Sigmoid colon (tissue), 7 donors: ENCODE results near the gene MRTFB. TPM values are rescaled to one million over a fixed set of nuclear protein-coding genes. Genes with fewer than 3 reads are reported as not detected.

Experiments used
- DNase-seq: peaks from one replicate; pipeline ENCODE4 v3.0.0-alpha.2; 2019
- H3K27ac ChIP-seq, 4 donors: fragments of 200-600 bp; sonication (generic); one replicate each; pipeline ENCODE4 v1.5.1; 2016 to 2019; ENCODE audit warnings: mild to moderate bottlenecking in 1 of 4
- H3K27me3 ChIP-seq, 3 donors: fragments of 200-600 bp; sonication (generic); one replicate each; pipeline ENCODE4 v1.5.1; 2019; ENCODE audit warnings: mild to moderate bottlenecking in 1 of 3
- H3K36me3 ChIP-seq, 4 donors: fragments of 200-600 bp; sonication (generic); one replicate each; pipeline ENCODE4 v1.5.1; 2016 to 2019
- H3K4me1 ChIP-seq, 4 donors: fragments of 200-600 bp; sonication (generic); one replicate each; pipeline ENCODE4 v1.5.1; 2017 to 2019
- H3K4me3 ChIP-seq, 4 donors: fragments of 200-600 bp; sonication (generic); one replicate each; pipeline ENCODE4 v1.5.1; 2017 to 2019; ENCODE audit warnings: mild to moderate bottlenecking in 2 of 4, moderate library complexity in 1 of 4
- H3K9me3 ChIP-seq, 4 donors: fragments of 200-600 bp in 3 of 4; sonication (generic) in 3 of 4; one replicate each; pipeline versions ENCODE4 v1.5.1 to v1.6.1; 2013 to 2019
- EP300 ChIP-seq, 4 donors: sonication (generic); formaldehyde crosslinking; IDR thresholded peaks; one replicate each; pipeline ENCODE4 v1.6.1; 2017; ENCODE audit warnings: antibody characterized with exemption in 4 of 4
- POLR2A ChIP-seq, 2 donors: fragments of 450-650 bp; IDR thresholded peaks; one replicate each; pipeline ENCODE4 v1.6.1; 2016; ENCODE audit warnings: antibody characterized with exemption in 2 of 2, mild to moderate bottlenecking in 2 of 2, moderate library complexity in 2 of 2
- POLR2AphosphoS5 ChIP-seq, 4 donors: sonication (generic); formaldehyde crosslinking; IDR thresholded peaks; one replicate each; pipeline ENCODE4 v1.6.1; 2017; ENCODE audit warnings: antibody characterized with exemption in 4 of 4
- WGBS, 2 donors: extraction: QIAGEN DNeasy Blood & Tissue Kit; methylation state at CpG; one replicate each; pipeline ENCODE4 v1.1.7; 2013; 5-methylcytosine and 5-hydroxymethylcytosine counted together
- intact Hi-C: fragments of 100-400 bp; cut with DNase I; formaldehyde crosslinking; loops from one replicate; pipeline ENCODE4 v1.15.1; 2023
- polyA plus RNA-seq, 3 donors: library from polyadenylated mRNA; stranded (reverse); fragments of 200-250 nt; gene quantifications; one replicate each; pipeline ENCODE4 v1.2.3, GENCODE V29; 2013
- small RNA-seq, 3 donors: library from RNA; depleted of rRNA; stranded (forward); fragments of <200 nt; gene quantifications; one replicate each; pipeline ENCODE3, GENCODE V24; 2016
- total RNA-seq, 4 donors: library from RNA; depleted of rRNA; stranded (reverse); fragments of >200 nt; gene quantifications; one replicate each; pipeline ENCODE4 v1.1.0, GENCODE V29; 2016
- TF ChIP-seq, protein P1 (sequence below), 4 experiments: fragments of 450-650 bp in 3 of 4; fragments of 200-600 bp in 1 of 4; IDR thresholded peaks; one replicate each; pipeline ENCODE4 v1.5.1; 2016 to 2019; ENCODE audit warnings: antibody characterized with exemption in 4 of 4, mild to moderate bottlenecking in 3 of 4, moderate library complexity in 2 of 4
- donor health status: healthy with polysubstance abuse.
- donor health status: Bipolar disorder and iron deficiency.
- donor health status: healthy.

The MRTFB gene
- total and polyA plus RNA-seq, 7 donors: 4.6 to 44.6 (median 23.2) TPM

DNA sequence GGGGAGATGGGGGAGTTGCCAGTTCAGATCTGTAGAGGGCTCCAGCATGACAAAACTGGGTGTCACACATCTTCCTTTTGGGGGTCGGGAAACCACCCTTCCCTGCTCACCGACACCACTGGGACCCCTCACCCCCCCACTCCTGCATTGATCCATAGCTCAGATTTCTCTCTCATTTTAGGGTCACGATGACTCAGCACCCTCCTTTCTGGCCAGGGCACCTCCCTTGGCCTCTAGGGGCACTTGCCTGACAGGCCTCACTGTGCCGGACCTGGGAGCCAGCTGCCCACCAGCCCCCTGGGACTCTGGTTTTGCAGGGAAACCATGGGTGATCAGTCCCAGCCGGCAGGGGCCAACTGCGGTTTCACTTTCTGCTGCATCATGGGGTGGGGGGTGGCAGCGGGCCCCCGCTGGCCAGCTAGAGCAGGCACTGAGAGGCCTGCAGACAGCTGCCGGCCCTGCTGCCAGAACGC lies 239.4 kb downstream of the MRTFB start:
- Histone ChIP-seq H3K4me1 (peaks cover 0 to 77% (median 66%) of the 10 kb centered on the region in 4 donors), H3K9me3 (no peaks in the 10 kb centered on the region), H3K36me3 (no peaks in the 10 kb centered on the region), H3K4me3 (peak overlapping the region in 3 of 4 donors; percentile 15 to 35 (median 31)), H3K27ac (peak overlapping the region; percentile 3 to 92 (median 64)), H3K27me3 (no peaks in the 10 kb centered on the region)
- 44 to 78% methylated on average over 10 of the region's 10 CpGs for WGBS, 2 donors
- TF ChIP-seq POLR2AphosphoS5 (IDR thresholded peaks at IDR 0.05) (no peak), EP300 (IDR thresholded peaks at IDR 0.05) (no peak), POLR2A (IDR thresholded peaks at IDR 0.05) (no peak)
- TF ChIP-seq, protein P1, sequence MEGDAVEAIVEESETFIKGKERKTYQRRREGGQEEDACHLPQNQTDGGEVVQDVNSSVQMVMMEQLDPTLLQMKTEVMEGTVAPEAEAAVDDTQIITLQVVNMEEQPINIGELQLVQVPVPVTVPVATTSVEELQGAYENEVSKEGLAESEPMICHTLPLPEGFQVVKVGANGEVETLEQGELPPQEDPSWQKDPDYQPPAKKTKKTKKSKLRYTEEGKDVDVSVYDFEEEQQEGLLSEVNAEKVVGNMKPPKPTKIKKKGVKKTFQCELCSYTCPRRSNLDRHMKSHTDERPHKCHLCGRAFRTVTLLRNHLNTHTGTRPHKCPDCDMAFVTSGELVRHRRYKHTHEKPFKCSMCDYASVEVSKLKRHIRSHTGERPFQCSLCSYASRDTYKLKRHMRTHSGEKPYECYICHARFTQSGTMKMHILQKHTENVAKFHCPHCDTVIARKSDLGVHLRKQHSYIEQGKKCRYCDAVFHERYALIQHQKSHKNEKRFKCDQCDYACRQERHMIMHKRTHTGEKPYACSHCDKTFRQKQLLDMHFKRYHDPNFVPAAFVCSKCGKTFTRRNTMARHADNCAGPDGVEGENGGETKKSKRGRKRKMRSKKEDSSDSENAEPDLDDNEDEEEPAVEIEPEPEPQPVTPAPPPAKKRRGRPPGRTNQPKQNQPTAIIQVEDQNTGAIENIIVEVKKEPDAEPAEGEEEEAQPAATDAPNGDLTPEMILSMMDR (IDR thresholded peaks at IDR 0.05): no peak
- intact Hi-C loops: no loop called here
- no peak for DNase-seq

- no peak for DNase-seq
- no peaks in the 10 kb centered on the region for H3K36me3 ChIP-seq
- no peaks in the 10 kb centered on the region for H3K9me3 ChIP-seq
- H3K27me3 ChIP-seq: no peaks in the 10 kb centered on the region
- H3K4me3 ChIP-seq: no peak overlapping the region
- 80 to 91% methylated on average over 1 of the region's 1 CpG for WGBS, 2 donors
- intact Hi-C loops: no loop called here
- H3K4me1 ChIP-seq: peaks cover 0 to 42% (median 34%) of the 10 kb centered on the region in 4 donors
- no peak for TF ChIP-seq POLR2AphosphoS5 (IDR thresholded peaks at IDR 0.05)
- TF ChIP-seq EP300 (IDR thresholded peaks at IDR 0.05): no peak
- TF ChIP-seq, protein P1 (IDR thresholded peaks at IDR 0.05): no peak
- no peak for TF ChIP-seq POLR2A (IDR thresholded peaks at IDR 0.05)
- H3K27ac ChIP-seq: no peak overlapping the region
Observed at GRCh38 chr16:14314116-14314515, 243.0 kb downstream of the MRTFB start.

GRCh38 chr16:14315683-14316320 lies 244.7 kb downstream of the MRTFB start:
- Histone ChIP-seq H3K27me3 (no peaks in the 10 kb centered on the region), H3K9me3 (no peaks in the 10 kb centered on the region), H3K4me3 (no peak overlapping the region), H3K4me1 (peaks cover 0 to 25% (median 17%) of the 10 kb centered on the region in 4 donors), H3K36me3 (no peaks in the 10 kb centered on the region), H3K27ac (no peak overlapping the region)
- TF ChIP-seq, protein P1 (IDR thresholded peaks at IDR 0.05): no peak
- no peak for TF ChIP-seq POLR2AphosphoS5 (IDR thresholded peaks at IDR 0.05)
- no peak for TF ChIP-seq EP300 (IDR thresholded peaks at IDR 0.05)
- no peak for TF ChIP-seq POLR2A (IDR thresholded peaks at IDR 0.05)
- intact Hi-C loops: no loop called here
- no peak for DNase-seq
- 78 to 92% methylated on average over 10 to 11 of the region's 11 CpGs for WGBS, 2 donors

Small RNA genes within 50 kb of the gene (small RNA-seq; reads per million reads assigned to genes)
- gene MIR193B: 17.2 to 28.7 (median 25.8) reads per million in 3 donors
- 0.48 to 1.0 (median 0.54) reads per million in 3 donors for gene MIR365A
- 0 reads per million in 3 donors for gene RF00019

Other genes with a start within 250 kb of the MRTFB start
- 10 to 100 TPM in 3 of 4 donors, 1 to 10 TPM in 1; 7.7 to 11.4 (median 10.6) TPM for gene ERCC4, start 151.2 kb upstream of the MRTFB start, total RNA-seq
- 1 to 10 TPM in 2 of 3 donors, under 1 TPM in 1; 0.60 to 1.9 (median 1.4) TPM for gene ERCC4, start 151.2 kb upstream of the MRTFB start, polyA plus RNA-seq